ENCODE measurements around the gene SLC15A3.
A peak's percentile ranks its signal among the peaks of the same experiment; 100 is the strongest.

The SLC15A3 gene

DNA sequence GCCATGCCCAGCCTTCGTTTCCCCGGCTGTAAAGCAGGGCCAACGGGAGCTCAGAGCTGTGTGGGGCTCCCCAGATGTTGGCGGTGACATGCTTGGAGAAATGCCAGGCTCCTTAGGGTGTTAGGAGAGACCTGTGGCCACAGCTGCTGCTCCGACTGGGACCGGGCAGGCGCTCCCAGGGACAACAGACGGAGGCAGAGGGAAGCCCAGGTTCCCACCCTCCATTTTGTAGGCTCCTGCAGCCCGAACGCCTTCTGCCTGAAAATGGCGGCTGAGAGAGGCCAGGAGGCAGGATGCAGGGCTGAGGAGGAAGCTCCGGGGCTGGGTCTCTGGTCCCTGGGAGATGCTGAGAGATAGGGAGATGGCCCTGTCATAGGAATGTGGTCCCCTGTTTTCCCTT lies 29.5 kb upstream of the SLC15A3 start (continued):
- TF ChIP-seq ZNF16 (tag by site-specific recombination; IDR thresholded peaks at IDR 0.05; ENCODE audit: low read depth) (no peak), ZNF777 (tag by site-specific recombination; IDR thresholded peaks at IDR 0.05; ENCODE audit: borderline replicate concordance) (no peak)

DNA sequence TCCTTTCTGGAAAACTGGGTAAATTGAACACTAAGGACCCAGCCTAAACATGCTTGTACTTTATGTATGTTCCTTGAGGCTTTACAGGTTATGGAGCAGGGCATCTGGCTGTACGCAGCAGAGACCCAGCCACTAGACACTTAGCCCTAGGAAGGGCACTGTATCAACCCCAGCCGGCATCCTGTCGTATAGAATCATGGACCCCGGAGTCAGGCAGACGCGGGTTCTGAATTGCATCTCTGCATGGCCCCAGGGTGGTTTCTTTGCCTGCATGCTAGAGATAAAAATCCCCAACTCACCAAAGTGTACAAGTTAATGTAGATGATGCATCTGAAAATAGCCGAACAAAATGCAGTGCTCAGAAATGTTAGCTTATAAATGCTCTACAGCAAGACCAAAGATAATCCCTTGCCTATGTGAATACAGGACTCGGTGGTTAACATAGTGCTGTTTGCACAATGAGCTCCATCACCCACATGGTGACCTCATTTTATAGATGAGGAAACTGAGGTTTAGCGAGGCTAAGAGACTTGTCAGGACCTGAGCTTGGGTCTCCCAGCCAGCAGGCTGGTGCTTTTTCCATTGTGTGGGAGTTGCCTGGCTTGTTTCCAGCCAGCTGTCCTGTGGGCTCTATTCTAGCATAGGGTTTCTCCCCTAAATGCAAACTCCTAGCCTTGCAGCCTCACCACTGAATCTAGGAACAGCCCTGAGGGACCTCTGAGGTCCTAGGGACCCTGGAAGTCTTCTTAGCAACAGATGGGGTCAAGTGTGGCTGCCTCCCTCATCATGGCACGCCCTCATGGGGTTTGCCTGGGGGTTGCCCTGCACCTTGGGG lies 26.8 kb upstream of the SLC15A3 start:
- H3K36me3 ChIP-seq (ENCODE audit: control insufficient read depth in 2 of 2, insufficient read depth in 1 of 2, low read length in 2 of 2): no peaks in the 10 kb centered on the region
- TF ChIP-seq KLF8 (tag by site-specific recombination; IDR thresholded peaks at IDR 0.05) (no peak), ZFHX2 (tag by site-specific recombination; conservative IDR thresholded peaks at IDR 0.05) (peak; percentile 68)
- ChIA-PET CTCF (interaction anchor here (0.6 to 2.1 kb wide), 4 partner anchors 7 to 110 kb away, joined by 3 to 9 read pairs (median 4); partner anchors contain the start of gene CD6), POLR2A (no interaction called here)
- no peak overlapping the region for H3K4me3 ChIP-seq (ENCODE audit: low read depth, low read length)
- H3K4me1 ChIP-seq (ENCODE audit: control insufficient read depth, insufficient read depth, low read length): no peaks in the 10 kb centered on the region
- H3K9me3 ChIP-seq (ENCODE audit: control insufficient read depth, insufficient read depth, low read depth, low read length): no peaks in the 10 kb centered on the region
- no peak overlapping the region for H3K27ac ChIP-seq (ENCODE audit: extremely low read depth, low read depth, low read length)

DNA sequence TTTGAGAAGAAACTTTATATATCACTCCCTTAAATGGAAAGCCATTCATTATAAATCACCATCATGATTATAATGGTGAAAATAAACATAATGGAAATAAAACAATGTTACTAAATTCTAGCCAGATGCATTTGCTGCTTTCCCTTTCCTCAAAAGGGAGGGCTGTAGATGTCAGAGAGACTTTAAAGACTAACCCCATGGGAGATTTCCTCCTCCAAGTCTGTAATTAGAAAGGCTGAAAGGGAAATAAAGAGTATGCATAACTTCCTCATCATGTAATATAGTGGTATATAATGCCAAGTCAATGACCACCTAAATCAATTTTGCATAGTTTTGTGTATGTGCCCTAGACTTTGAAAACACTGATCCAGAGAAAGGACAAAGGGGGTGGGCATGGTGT lies 25.9 kb upstream of the SLC15A3 start:
- ChIA-PET POLR2A (no interaction called here), CTCF (interaction anchor here (0.5 to 2.1 kb wide), 4 partner anchors 8 to 151 kb away, joined by 3 to 9 read pairs (median 6); no protein-coding TSS in a partner anchor)
- Histone ChIP-seq H3K4me1 (ENCODE audit: control insufficient read depth, insufficient read depth, low read length) (no peaks in the 10 kb centered on the region), H3K4me3 (ENCODE audit: low read depth, low read length) (no peak overlapping the region), H3K9me3 (ENCODE audit: control insufficient read depth, insufficient read depth, low read depth, low read length) (no peaks in the 10 kb centered on the region), H3K27ac (ENCODE audit: extremely low read depth, low read depth, low read length) (no peak overlapping the region), H3K36me3 (ENCODE audit: control insufficient read depth in 2 of 2, insufficient read depth in 1 of 2, low read length in 2 of 2) (no peaks in the 10 kb centered on the region)
- no peak for TF ChIP-seq TRIM28 (IDR thresholded peaks at IDR 0.05; ENCODE audit: borderline replicate concordance, low read length)
- TF ChIP-seq, protein P1, sequence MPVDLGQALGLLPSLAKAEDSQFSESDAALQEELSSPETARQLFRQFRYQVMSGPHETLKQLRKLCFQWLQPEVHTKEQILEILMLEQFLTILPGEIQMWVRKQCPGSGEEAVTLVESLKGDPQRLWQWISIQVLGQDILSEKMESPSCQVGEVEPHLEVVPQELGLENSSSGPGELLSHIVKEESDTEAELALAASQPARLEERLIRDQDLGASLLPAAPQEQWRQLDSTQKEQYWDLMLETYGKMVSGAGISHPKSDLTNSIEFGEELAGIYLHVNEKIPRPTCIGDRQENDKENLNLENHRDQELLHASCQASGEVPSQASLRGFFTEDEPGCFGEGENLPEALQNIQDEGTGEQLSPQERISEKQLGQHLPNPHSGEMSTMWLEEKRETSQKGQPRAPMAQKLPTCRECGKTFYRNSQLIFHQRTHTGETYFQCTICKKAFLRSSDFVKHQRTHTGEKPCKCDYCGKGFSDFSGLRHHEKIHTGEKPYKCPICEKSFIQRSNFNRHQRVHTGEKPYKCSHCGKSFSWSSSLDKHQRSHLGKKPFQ (tag by site-specific recombination; IDR thresholded peaks at IDR 0.05): no peak

DNA sequence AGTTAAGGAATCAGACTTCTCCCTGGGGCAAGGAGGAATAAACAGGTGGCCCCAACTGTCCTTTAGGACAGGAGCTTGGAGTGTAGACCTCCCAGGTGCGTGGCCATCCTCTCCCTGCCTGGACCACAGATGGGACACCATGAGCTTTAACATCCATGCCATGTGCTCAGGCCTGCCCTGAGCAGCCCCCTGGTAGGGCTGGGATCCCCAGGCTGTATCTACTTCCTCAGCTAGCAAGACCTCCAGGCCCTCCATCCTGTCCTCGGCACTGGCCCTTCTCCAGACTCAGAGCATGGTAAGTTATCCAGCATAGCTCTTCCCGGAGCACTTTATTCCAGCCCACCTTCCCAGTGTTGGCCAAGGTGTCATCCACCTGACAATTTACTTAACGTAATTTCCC lies 25.2 kb upstream of the SLC15A3 start:
- POLR2A ChIA-PET: no interaction called here
- no peaks in the 10 kb centered on the region for H3K9me3 ChIP-seq (ENCODE audit: control insufficient read depth, insufficient read depth, low read depth, low read length)
- H3K4me1 ChIP-seq (ENCODE audit: control insufficient read depth, insufficient read depth, low read length): no peaks in the 10 kb centered on the region
- no peak overlapping the region for H3K27ac ChIP-seq (ENCODE audit: extremely low read depth, low read depth, low read length)
- no peak overlapping the region for H3K4me3 ChIP-seq (ENCODE audit: low read depth, low read length)
- CTCF ChIA-PET: interaction anchor here (0.5 to 1.1 kb wide), 3 partner anchors 74 to 152 kb away, joined by 3 to 7 read pairs (median 4); no protein-coding TSS in a partner anchor
- TF ChIP-seq WT1 (tag by site-specific recombination; IDR thresholded peaks at IDR 0.05) (no peak), ZNF10 (tag by site-specific recombination; IDR thresholded peaks at IDR 0.05) (no peak), ZFHX2 (tag by site-specific recombination; conservative IDR thresholded peaks at IDR 0.05) (no peak), ZNF138 (tag by site-specific recombination; IDR thresholded peaks at IDR 0.05; ENCODE audit: borderline replicate concordance) (no peak), KLF1 (tag by site-specific recombination; IDR thresholded peaks at IDR 0.05) (no peak), REPIN1 (tag by site-specific recombination; IDR thresholded peaks at IDR 0.05; ENCODE audit: low read depth) (no peak)
- TF ChIP-seq, protein P2, sequence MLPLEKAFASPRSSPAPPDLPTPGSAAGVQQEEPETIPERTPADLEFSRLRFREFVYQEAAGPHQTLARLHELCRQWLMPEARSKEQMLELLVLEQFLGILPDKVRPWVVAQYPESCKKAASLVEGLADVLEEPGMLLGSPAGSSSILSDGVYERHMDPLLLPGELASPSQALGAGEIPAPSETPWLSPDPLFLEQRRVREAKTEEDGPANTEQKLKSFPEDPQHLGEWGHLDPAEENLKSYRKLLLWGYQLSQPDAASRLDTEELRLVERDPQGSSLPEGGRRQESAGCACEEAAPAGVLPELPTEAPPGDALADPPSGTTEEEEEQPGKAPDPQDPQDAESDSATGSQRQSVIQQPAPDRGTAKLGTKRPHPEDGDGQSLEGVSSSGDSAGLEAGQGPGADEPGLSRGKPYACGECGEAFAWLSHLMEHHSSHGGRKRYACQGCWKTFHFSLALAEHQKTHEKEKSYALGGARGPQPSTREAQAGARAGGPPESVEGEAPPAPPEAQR (tag by site-specific recombination; IDR thresholded peaks at IDR 0.05): no peak
- TF ChIP-seq, protein P1 (tag by site-specific recombination; IDR thresholded peaks at IDR 0.05): no peak
- H3K36me3 ChIP-seq (ENCODE audit: control insufficient read depth in 2 of 2, insufficient read depth in 1 of 2, low read length in 2 of 2): no peaks in the 10 kb centered on the region

All from HEK293 (cell line).